HG02588 (cell line): Measurements from ENCODE around the gene LTO1.

ENCODE experiments used
- ATAC-seq: cut with Tn5 transposase; IDR thresholded peaks from one replicate; pipeline ENCODE4 v1.9.1; 2021; ENCODE audit warnings: mild to moderate bottlenecking, moderate library complexity; ENCODE audit not compliant: unreplicated experiment

Gene LTO1

GRCh38 chr11:69682221-69682620 lies 7.1 kb upstream of the LTO1 start:
- no peak for ATAC-seq

- ATAC-seq: no peak
Observed at GRCh38 chr11:69680688-69681087, 5.5 kb upstream of the LTO1 start.

- ATAC-seq: no peak
Observed at GRCh38 chr11:69677749-69678148, 2.6 kb upstream of the LTO1 start.

GRCh38 chr11:69674267-69674885 lies 777 bp downstream of the LTO1 start:
- no peak for ATAC-seq

GRCh38 chr11:69671734-69672465 lies 3.3 kb downstream of the LTO1 start:
- no peak for ATAC-seq

- ATAC-seq: no peak
Observed at GRCh38 chr11:69670158-69670845, 4.9 kb downstream of the LTO1 start.

- ATAC-seq: no peak
Observed at GRCh38 chr11:69669486-69669885, 5.7 kb downstream of the LTO1 start.

- no peak for ATAC-seq
Observed at GRCh38 chr11:69667619-69668604, 7.2 kb downstream of the LTO1 start.

GRCh38 chr11:69666752-69667536 lies 8.2 kb downstream of the LTO1 start:
- ATAC-seq: no peak

GRCh38 chr11:69666261-69666660 lies 8.9 kb downstream of the LTO1 start:
- ATAC-seq: no peak

GRCh38 chr11:69665669-69666068 lies 9.5 kb downstream of the LTO1 start:
- no peak for ATAC-seq

- no peak for ATAC-seq
Observed at GRCh38 chr11:69664901-69665300, 10.3 kb downstream of the LTO1 start.

- ATAC-seq: no peak
Observed at GRCh38 chr11:69664103-69664775, 10.9 kb downstream of the LTO1 start.

GRCh38 chr11:69663326-69663725 lies 11.8 kb downstream of the LTO1 start:
- no peak for ATAC-seq

- ATAC-seq: no peak
Observed at GRCh38 chr11:69662806-69663205, 12.3 kb downstream of the LTO1 start.

GRCh38 chr11:69662021-69662698 lies 13.0 kb downstream of the LTO1 start:
- no peak for ATAC-seq

- ATAC-seq: no peak
Observed at GRCh38 chr11:69661413-69661715, 13.8 kb downstream of the LTO1 start.

- no peak for ATAC-seq
Observed at GRCh38 chr11:69660001-69660500, 15.1 kb downstream of the LTO1 start.

- ATAC-seq: no peak
Observed at GRCh38 chr11:69659591-69659990, 15.6 kb downstream of the LTO1 start.
